H9 (cell line): ENCODE measurements around the gene USP49. TPM values are rescaled to one million over a fixed set of nuclear protein-coding genes. Genes with fewer than 3 reads are reported as not detected.

Experiments used
- DNase-seq: peaks from one replicate; pipeline ENCODE4 v3.0.0-alpha.2; 2017
- H2AFZ ChIP-seq: one replicate; pipeline ENCODE4 v1.6.1; 2013; ENCODE audit warnings: mild to moderate bottlenecking, low read length, control low read depth, moderate library complexity
- H2AK5ac ChIP-seq: 2 replicates; pipeline ENCODE4 v1.6.1; 2013; ENCODE audit warnings: low read length, control low read depth, mixed read lengths; ENCODE audit not compliant: insufficient read length
- H2BK120ac ChIP-seq: one replicate; pipeline ENCODE4 v1.6.1; 2013; ENCODE audit warnings: low read depth, mild to moderate bottlenecking, low read length, control low read depth, inconsistent platforms; ENCODE audit not compliant: poor library complexity, severe bottlenecking
- H2BK12ac ChIP-seq: 2 replicates; pipeline ENCODE4 v1.6.1; 2013; ENCODE audit warnings: low read length, control low read depth, mixed read lengths, low read depth; ENCODE audit not compliant: insufficient read length
- H2BK15ac ChIP-seq: 2 replicates; pipeline ENCODE4 v1.6.1; 2013; ENCODE audit warnings: low read depth, low read length, control low read depth
- H2BK20ac ChIP-seq: one replicate; pipeline ENCODE4 v1.6.1; 2013; ENCODE audit warnings: low read depth, mild to moderate bottlenecking, low read length, control low read depth, inconsistent platforms; ENCODE audit not compliant: poor library complexity, severe bottlenecking
- H2BK5ac ChIP-seq: 2 replicates; pipeline ENCODE4 v1.6.1; 2013; ENCODE audit warnings: low read length, control low read depth, mixed read lengths; ENCODE audit not compliant: insufficient read length
- H3K14ac ChIP-seq: 2 replicates; pipeline ENCODE4 v1.6.1; 2013; ENCODE audit warnings: low read length, control low read depth; ENCODE audit not compliant: insufficient read depth
- H3K18ac ChIP-seq: 2 replicates; pipeline ENCODE4 v1.6.1; 2013; ENCODE audit warnings: low read depth, mild to moderate bottlenecking, mixed read lengths, low read length, control low read depth; ENCODE audit not compliant: insufficient read length
- H3K23ac ChIP-seq: 2 replicates; pipeline ENCODE4 v1.6.1; 2013; ENCODE audit warnings: low read length, control low read depth, mixed read lengths, low read depth; ENCODE audit not compliant: insufficient read length
- H3K23me2 ChIP-seq: 2 replicates; pipeline ENCODE4 v1.6.1; 2013; ENCODE audit warnings: low read depth, mild to moderate bottlenecking, mixed read lengths, low read length, control low read depth; ENCODE audit not compliant: insufficient read length, poor library complexity, severe bottlenecking
- H3K27ac ChIP-seq: 2 replicates; pipeline ENCODE4 v1.5.1; 2013; ENCODE audit warnings: low read length, control low read depth, mixed read lengths, low read depth; ENCODE audit not compliant: insufficient read length
- H3K27me3 ChIP-seq: 2 replicates; pipeline ENCODE4 v1.6.1; 2013; ENCODE audit warnings: low read length, control low read depth, inconsistent platforms; ENCODE audit not compliant: insufficient read depth
- H3K4ac ChIP-seq: 2 replicates; pipeline ENCODE4 v1.6.1; 2013; ENCODE audit warnings: low read depth, mild to moderate bottlenecking, control low read depth, inconsistent platforms, low read length, moderate library complexity
- H3K4me1 ChIP-seq: 2 replicates; pipeline ENCODE4 v1.6.1; 2013; ENCODE audit warnings: low read length, control low read depth, inconsistent platforms; ENCODE audit not compliant: insufficient read depth
- H3K4me2 ChIP-seq: 2 replicates; pipeline ENCODE4 v1.6.1; 2013; ENCODE audit warnings: low read length, control low read depth, mixed read lengths; ENCODE audit not compliant: insufficient read length, insufficient read depth
- H3K56ac ChIP-seq: 2 replicates; pipeline ENCODE4 v1.6.1; 2013; ENCODE audit warnings: low read depth, mild to moderate bottlenecking, mixed read lengths, low read length, control low read depth; ENCODE audit not compliant: insufficient read length
- H3K79me1 ChIP-seq: 2 replicates; pipeline ENCODE4 v1.6.1; 2013; ENCODE audit warnings: low read depth, mild to moderate bottlenecking, moderate library complexity, low read length, control low read depth, inconsistent platforms; ENCODE audit not compliant: insufficient read depth, poor library complexity, severe bottlenecking
- H3K79me2 ChIP-seq: 2 replicates; pipeline ENCODE4 v1.6.1; 2013; ENCODE audit warnings: low read length, control low read depth, inconsistent platforms; ENCODE audit not compliant: insufficient read depth
- H3K9ac ChIP-seq: 2 replicates; pipeline ENCODE4 v1.6.1; 2013; ENCODE audit warnings: low read length, control low read depth, mixed read lengths; ENCODE audit not compliant: insufficient read length; ENCODE audit errors: extremely low read depth
- H3K9me3 ChIP-seq: one replicate; pipeline ENCODE4 v1.6.1; 2013; ENCODE audit warnings: low read depth, low read length, inconsistent platforms; ENCODE audit not compliant: control insufficient read depth
- H3T11ph ChIP-seq: one replicate; pipeline ENCODE4 v1.6.1; 2013; ENCODE audit warnings: mild to moderate bottlenecking, low read length, control low read depth, inconsistent platforms
- H4K20me1 ChIP-seq: one replicate; pipeline ENCODE4 v1.6.1; 2013; ENCODE audit not compliant: control insufficient read depth, insufficient read length, insufficient read depth
- H4K5ac ChIP-seq: 2 replicates; pipeline ENCODE4 v1.6.1; 2013; ENCODE audit warnings: low read depth, mild to moderate bottlenecking, mixed read lengths, low read length, control low read depth; ENCODE audit not compliant: insufficient read length
- H4K8ac ChIP-seq: replicated peaks from 2 replicates; pipeline ENCODE4 v1.6.1; 2013; ENCODE audit warnings: low read length, control low read depth, mixed read lengths, low read depth; ENCODE audit not compliant: insufficient read length
- H4K91ac ChIP-seq: 2 replicates; pipeline ENCODE4 v1.6.1; 2013; ENCODE audit warnings: low read depth, mild to moderate bottlenecking, moderate library complexity, mixed read lengths, low read length, control low read depth; ENCODE audit not compliant: insufficient read length
- H3K27ac Mint-ChIP-seq, 3 experiments: 2 replicates in 2 of 3; 3 replicates in 1 of 3; pipeline ENCODE4 v1.8.0; 2020 to 2021; ENCODE audit warnings: mixed read lengths in 3 of 3, mild to moderate bottlenecking in 1 of 3, moderate library complexity in 1 of 3
- H3K27me3 Mint-ChIP-seq: 2 replicates; pipeline ENCODE4 v1.8.0; 2021; ENCODE audit warnings: low read depth, mild to moderate bottlenecking, moderate library complexity, mixed read lengths
- H3K36me3 Mint-ChIP-seq, 3 experiments: 2 replicates in 2 of 3; 3 replicates in 1 of 3; pipeline ENCODE4 v1.8.0; 2020 to 2021; ENCODE audit warnings: low read depth in 3 of 3, mixed read lengths in 3 of 3; ENCODE audit not compliant: insufficient read depth in 1 of 3
- H3K4me1 Mint-ChIP-seq, 2 experiments: 2 replicates each; pipeline ENCODE4 v1.8.0; 2020; ENCODE audit warnings: mixed read lengths in 2 of 2
- H3K4me3 Mint-ChIP-seq, 2 experiments: 2 replicates in 1 of 2; 3 replicates in 1 of 2; pipeline ENCODE4 v1.8.0; 2020 to 2021; ENCODE audit warnings: mild to moderate bottlenecking in 2 of 2, mixed read lengths in 2 of 2, moderate library complexity in 1 of 2
- H3K9me3 Mint-ChIP-seq, 2 experiments: 2 replicates in 1 of 2; 3 replicates in 1 of 2; pipeline ENCODE4 v1.8.0; 2020; ENCODE audit warnings: mild to moderate bottlenecking in 2 of 2, mixed read lengths in 2 of 2, moderate library complexity in 1 of 2
- WGBS: extraction: QIAGEN DNeasy Blood & Tissue Kit; methylation state at CpG from one replicate; pipeline ENCODE4 v1.1.7; 2013; ENCODE audit warnings: missing lambda C conversion rate, low lambda C conversion rate, mixed read lengths; ENCODE audit not compliant: insufficient read length; ENCODE audit errors: extremely low coverage; 5-methylcytosine and 5-hydroxymethylcytosine counted together
- total RNA-seq: library from RNA; stranded (reverse); gene quantifications from 2 replicates; pipeline ENCODE4 v1.2.1, GENCODE V29; 2021
- TF ChIP-seq, protein P1 (sequence below): fragments of 200-600 bp; sonication (generic); conservative IDR thresholded peaks from 3 replicates; pipeline ENCODE4 v1.8.0; 2021; ENCODE audit warnings: antibody characterized with exemption, mild to moderate bottlenecking

USP49 gene
- total RNA-seq, 1 experiment from 2014 or later = 19.0 TPM

DNA sequence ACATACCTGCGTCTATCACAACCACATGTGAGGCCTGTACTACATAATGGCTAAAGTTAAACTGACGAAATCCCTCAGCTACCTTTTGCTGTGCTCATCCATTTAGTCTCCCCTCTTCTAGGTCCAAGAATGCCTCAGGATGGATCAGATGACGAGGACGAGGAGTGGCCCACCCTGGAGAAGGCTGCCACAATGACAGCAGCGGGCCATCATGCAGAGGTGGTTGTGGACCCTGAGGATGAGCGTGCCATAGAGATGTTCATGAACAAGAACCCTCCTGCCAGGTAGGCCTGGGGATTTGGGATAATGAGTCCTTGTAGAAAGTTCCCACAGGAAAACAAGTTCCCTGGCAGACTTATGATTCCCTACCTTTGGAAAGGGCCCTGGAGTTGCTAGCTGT is 32.1 kb upstream of the USP49 start:
- H3K23me2 ChIP-seq = peaks cover 1% of the 10 kb centered on the region
- H3K27ac ChIP-seq = no peak overlapping the region
- no peak overlapping the region for H3K9ac ChIP-seq
- H3K23ac ChIP-seq = no peak overlapping the region
- H2BK12ac ChIP-seq = no peak overlapping the region
- H3K9me3 ChIP-seq = no peaks in the 10 kb centered on the region
- no peak overlapping the region for H2BK5ac ChIP-seq
- no peak overlapping the region for H4K8ac ChIP-seq
- Mint-ChIP-seq H3K27me3 (no peaks in the 10 kb centered on the region), H3K9me3 (no peaks in the 10 kb centered on the region), H3K4me1 (peaks cover 14 to 20% of the 10 kb centered on the region in 2 experiments), H3K27ac (peak overlapping the region in 1 of 3 experiments; percentile 75; a peak in 1 of 7 replicates), H3K36me3 (peaks cover 51 to 82% (median 79%) of the 10 kb centered on the region in 3 experiments), H3K4me3 (no peak overlapping the region; a peak in 1 of 5 replicates)
- no peak overlapping the region for H2BK15ac ChIP-seq
- peaks cover 25% of the 10 kb centered on the region; the same call in 1 of the 2 replicates for H3K79me2 ChIP-seq
- no peak overlapping the region for H2AFZ ChIP-seq
- no peak overlapping the region for H3K14ac ChIP-seq
- WGBS = no CpG with 5 or more reads among the region's 6 CpGs
- H3K27me3 ChIP-seq = no peaks in the 10 kb centered on the region
- no peak overlapping the region for H3K4ac ChIP-seq
- H4K20me1 ChIP-seq = no peaks in the 10 kb centered on the region
- no peak overlapping the region for H3T11ph ChIP-seq
- DNase-seq = no peak
- TF ChIP-seq, protein P1, sequence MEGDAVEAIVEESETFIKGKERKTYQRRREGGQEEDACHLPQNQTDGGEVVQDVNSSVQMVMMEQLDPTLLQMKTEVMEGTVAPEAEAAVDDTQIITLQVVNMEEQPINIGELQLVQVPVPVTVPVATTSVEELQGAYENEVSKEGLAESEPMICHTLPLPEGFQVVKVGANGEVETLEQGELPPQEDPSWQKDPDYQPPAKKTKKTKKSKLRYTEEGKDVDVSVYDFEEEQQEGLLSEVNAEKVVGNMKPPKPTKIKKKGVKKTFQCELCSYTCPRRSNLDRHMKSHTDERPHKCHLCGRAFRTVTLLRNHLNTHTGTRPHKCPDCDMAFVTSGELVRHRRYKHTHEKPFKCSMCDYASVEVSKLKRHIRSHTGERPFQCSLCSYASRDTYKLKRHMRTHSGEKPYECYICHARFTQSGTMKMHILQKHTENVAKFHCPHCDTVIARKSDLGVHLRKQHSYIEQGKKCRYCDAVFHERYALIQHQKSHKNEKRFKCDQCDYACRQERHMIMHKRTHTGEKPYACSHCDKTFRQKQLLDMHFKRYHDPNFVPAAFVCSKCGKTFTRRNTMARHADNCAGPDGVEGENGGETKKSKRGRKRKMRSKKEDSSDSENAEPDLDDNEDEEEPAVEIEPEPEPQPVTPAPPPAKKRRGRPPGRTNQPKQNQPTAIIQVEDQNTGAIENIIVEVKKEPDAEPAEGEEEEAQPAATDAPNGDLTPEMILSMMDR = no peak
- H4K5ac ChIP-seq = no peak overlapping the region
- no peak overlapping the region for H2BK20ac ChIP-seq
- H3K56ac ChIP-seq = no peak overlapping the region
- H3K79me1 ChIP-seq = peaks cover 20% of the 10 kb centered on the region
- no peak overlapping the region for H4K91ac ChIP-seq
- H3K4me1 ChIP-seq = no peaks in the 10 kb centered on the region
- no peak overlapping the region for H2BK120ac ChIP-seq
- no peak overlapping the region for H3K4me2 ChIP-seq
- no peak overlapping the region for H3K18ac ChIP-seq
- H2AK5ac ChIP-seq = no peak overlapping the region
